WTC11 (cell line): ENCODE results near the gene SLCO2A1. TPM values are rescaled to one million over a fixed set of nuclear protein-coding genes. Genes with fewer than 3 reads are reported as not detected.

Source experiments
- ATAC-seq: fragments of 200-7000 bp; cut with Tn5 transposase; 2 replicates; pipeline ENCODE4 v1.10.0; 2021; ENCODE audit warnings: mild to moderate bottlenecking, moderate library complexity
- CTCF ChIA-PET: fragments of 300-600 bp; sonication (Branson Sonifier 250); formaldehyde crosslinking; loops from one replicate; lab custom pipeline; 2021; ENCODE audit warnings: antibody characterized with exemption; lab: Charles Lee
- POLR2A ChIA-PET: fragments of 350-600 bp; sonication (Branson Sonifier 250); formaldehyde crosslinking; loops from one replicate; lab custom pipeline; 2021; ENCODE audit warnings: antibody characterized with exemption; lab: Charles Lee
- DNase-seq: peaks from one replicate; pipeline ENCODE4 v3.0.0; 2021; ENCODE audit warnings: low spot score
- H3K27ac Mint-ChIP-seq: 2 replicates; pipeline ENCODE4 v1.8.0; 2021; ENCODE audit warnings: mixed read lengths
- H3K27me3 Mint-ChIP-seq: 2 replicates; pipeline ENCODE4 v1.8.0; 2021; ENCODE audit warnings: low read depth, mild to moderate bottlenecking, moderate library complexity, mixed read lengths
- H3K36me3 Mint-ChIP-seq: 2 replicates; pipeline ENCODE4 v1.8.0; 2021; ENCODE audit warnings: mixed read lengths
- H3K4me1 Mint-ChIP-seq: 2 replicates; pipeline ENCODE4 v1.8.0; 2022; ENCODE audit warnings: mixed read lengths
- H3K4me3 Mint-ChIP-seq: 2 replicates; pipeline ENCODE4 v1.8.0; 2021; ENCODE audit warnings: mild to moderate bottlenecking, moderate library complexity, mixed read lengths
- H3K9me3 Mint-ChIP-seq: 2 replicates; pipeline ENCODE4 v1.8.0; 2021; ENCODE audit warnings: mixed read lengths
- ARID4B ChIP-seq: sonication (generic); formaldehyde crosslinking; IDR thresholded peaks from 2 replicates; pipeline ENCODE4 v1.8.0; 2023; ENCODE audit warnings: missing genetic modification reagents, mild to moderate bottlenecking, borderline replicate concordance
- ATF6 ChIP-seq: sonication (generic); formaldehyde crosslinking; IDR thresholded peaks from 2 replicates; pipeline ENCODE4 v1.8.1; 2023; ENCODE audit warnings: mild to moderate bottlenecking, missing genetic modification reagents
- CDX4 ChIP-seq: fragments of 250-450 bp; sonication (Bioruptor Pico); IDR thresholded peaks from 2 replicates; pipeline ENCODE4 v1.9.0; 2021; ENCODE audit warnings: moderate library complexity, mild to moderate bottlenecking, inconsistent platforms, borderline replicate concordance
- CREB1 ChIP-seq: sonication (generic); formaldehyde crosslinking; IDR thresholded peaks from 2 replicates; pipeline ENCODE4 v1.8.0; 2023; ENCODE audit warnings: mild to moderate bottlenecking, missing genetic modification reagents
- E2F5 ChIP-seq: sonication (generic); formaldehyde crosslinking; IDR thresholded peaks from 2 replicates; pipeline ENCODE4 v1.8.1; 2022; ENCODE audit warnings: mild to moderate bottlenecking, moderate library complexity, missing genetic modification reagents
- FOXJ3 ChIP-seq: sonication (generic); formaldehyde crosslinking; IDR thresholded peaks from 2 replicates; pipeline ENCODE4 v1.9.0; 2021; ENCODE audit warnings: missing genetic modification reagents, mild to moderate bottlenecking, borderline replicate concordance
- FOXK1 ChIP-seq: sonication (generic); formaldehyde crosslinking; IDR thresholded peaks from 2 replicates; pipeline ENCODE4 v1.8.0; 2022; ENCODE audit warnings: mild to moderate bottlenecking, moderate library complexity, missing genetic modification reagents
- GABPB1 ChIP-seq: sonication (generic); formaldehyde crosslinking; IDR thresholded peaks from 2 replicates; pipeline ENCODE4 v1.8.1; 2023; ENCODE audit warnings: mild to moderate bottlenecking, missing genetic modification reagents
- HMGA2 ChIP-seq: fragments of 250-450 bp; sonication (Bioruptor Pico); IDR thresholded peaks from 2 replicates; pipeline ENCODE4 v1.4.0; 2021; ENCODE audit warnings: mild to moderate bottlenecking, moderate library complexity
- HMGXB4 ChIP-seq: sonication (generic); formaldehyde crosslinking; IDR thresholded peaks from 2 replicates; pipeline ENCODE4 v1.8.1; 2023; ENCODE audit warnings: mild to moderate bottlenecking, moderate library complexity, missing genetic modification reagents
- JAZF1 ChIP-seq: fragments of 250-450 bp; sonication (Bioruptor Pico); IDR thresholded peaks from 2 replicates; pipeline ENCODE4 v1.9.0; 2021; ENCODE audit warnings: moderate library complexity, mild to moderate bottlenecking, inconsistent platforms
- MXD4 ChIP-seq: fragments of 250-450 bp; sonication (Bioruptor Pico); IDR thresholded peaks from 2 replicates; pipeline ENCODE4 v1.8.0; 2021; ENCODE audit warnings: mild to moderate bottlenecking, moderate library complexity, borderline replicate concordance
- NR2C2 ChIP-seq: sonication (generic); formaldehyde crosslinking; IDR thresholded peaks from 2 replicates; pipeline ENCODE4 v1.8.0; 2022; ENCODE audit warnings: mild to moderate bottlenecking, missing genetic modification reagents
- RELA ChIP-seq: sonication (generic); formaldehyde crosslinking; IDR thresholded peaks from 2 replicates; pipeline ENCODE4 v1.8.1; 2022; ENCODE audit warnings: missing genetic modification reagents, mild to moderate bottlenecking, borderline replicate concordance
- SMAD3 ChIP-seq: sonication (generic); formaldehyde crosslinking; IDR thresholded peaks from 2 replicates; pipeline ENCODE4 v1.8.0; 2022; ENCODE audit warnings: missing genetic modification reagents, mild to moderate bottlenecking, borderline replicate concordance
- SMAD4 ChIP-seq: sonication (generic); formaldehyde crosslinking; IDR thresholded peaks from 2 replicates; pipeline ENCODE4 v1.8.0; 2022; ENCODE audit warnings: mild to moderate bottlenecking, missing genetic modification reagents
- TEAD1 ChIP-seq: sonication (generic); formaldehyde crosslinking; IDR thresholded peaks from 2 replicates; pipeline ENCODE4 v1.8.0; 2022; ENCODE audit warnings: mild to moderate bottlenecking, missing genetic modification reagents
- ZBTB21 ChIP-seq: sonication (generic); formaldehyde crosslinking; IDR thresholded peaks from 2 replicates; pipeline ENCODE4 v1.8.1; 2023; ENCODE audit warnings: mild to moderate bottlenecking, missing genetic modification reagents, borderline replicate concordance
- ZNF219 ChIP-seq: sonication (generic); formaldehyde crosslinking; IDR thresholded peaks from 2 replicates; pipeline ENCODE4 v1.8.0; 2023; ENCODE audit warnings: missing genetic modification reagents, mild to moderate bottlenecking, borderline replicate concordance
- ZNF232 ChIP-seq: sonication (generic); formaldehyde crosslinking; IDR thresholded peaks from 2 replicates; pipeline ENCODE4 v1.8.0; 2022; ENCODE audit warnings: mild to moderate bottlenecking, missing genetic modification reagents
- ZNF263 ChIP-seq: sonication (generic); formaldehyde crosslinking; IDR thresholded peaks from 2 replicates; pipeline ENCODE4 v1.8.1; 2022; ENCODE audit warnings: low read depth, mild to moderate bottlenecking, moderate library complexity, missing genetic modification reagents
- ZNF416 ChIP-seq: fragments of 250-450 bp; sonication (Bioruptor Pico); IDR thresholded peaks from 2 replicates; pipeline ENCODE4 v1.9.0; 2021; ENCODE audit warnings: mild to moderate bottlenecking, inconsistent platforms
- ZNF423 ChIP-seq: fragments of 250-450 bp; sonication (Bioruptor Pico); IDR thresholded peaks from 2 replicates; pipeline ENCODE4 v2.1.2; 2022; ENCODE audit warnings: mild to moderate bottlenecking, moderate library complexity
- ZNF512 ChIP-seq: sonication (generic); formaldehyde crosslinking; IDR thresholded peaks from 2 replicates; pipeline ENCODE4 v1.8.1; 2022; ENCODE audit warnings: missing genetic modification reagents, borderline replicate concordance
- ZNF671 ChIP-seq: fragments of 250-450 bp; sonication (Bioruptor Pico); IDR thresholded peaks from 2 replicates; pipeline ENCODE4 v1.8.0; 2021; ENCODE audit warnings: mild to moderate bottlenecking
- total RNA-seq: library from RNA; stranded (reverse); gene quantifications from 3 replicates; pipeline ENCODE4 v1.2.3, GENCODE V29; 2021

Gene SLCO2A1
- total RNA-seq, 1 experiment from 2014 or later: 3.3 TPM

- DNase-seq (no peak), ATAC-seq (no peak)
- peaks cover 24% of the 10 kb centered on the region for H3K9me3 Mint-ChIP-seq
- CTCF ChIA-PET: no interaction called here
- no peak overlapping the region for H3K27ac Mint-ChIP-seq
- no peaks in the 10 kb centered on the region; the same call in 1 of the 2 replicates for H3K27me3 Mint-ChIP-seq
- H3K36me3 Mint-ChIP-seq: peaks cover 13% of the 10 kb centered on the region
- TF ChIP-seq ZNF423 (no peak), HMGA2 (no peak), ARID4B (CRISPR knock-in tag) (no peak), JAZF1 (CRISPR knock-in tag) (no peak), ZNF263 (CRISPR knock-in tag) (no peak), ZNF671 (CRISPR knock-in tag) (no peak), ZNF512 (no peak), MXD4 (no peak), CREB1 (no peak), ZNF232 (CRISPR knock-in tag) (no peak), GABPB1 (CRISPR knock-in tag) (no peak), SMAD4 (no peak), FOXJ3 (CRISPR knock-in tag) (no peak), NR2C2 (CRISPR knock-in tag) (no peak), ZNF416 (CRISPR knock-in tag) (no peak), ZNF219 (no peak), CDX4 (CRISPR knock-in tag) (no peak), RELA (CRISPR knock-in tag) (no peak), E2F5 (CRISPR knock-in tag) (no peak)
- POLR2A ChIA-PET: no interaction called here
- no peaks in the 10 kb centered on the region for H3K4me1 Mint-ChIP-seq
- H3K4me3 Mint-ChIP-seq: no peak overlapping the region
Observed at GRCh38 chr3:134076851-134077250, 47.1 kb upstream of the SLCO2A1 start.

- H3K4me3 Mint-ChIP-seq: no peak overlapping the region
- H3K9me3 Mint-ChIP-seq: peaks cover 14% of the 10 kb centered on the region
- ChIA-PET POLR2A (no interaction called here), CTCF (no interaction called here)
- no peaks in the 10 kb centered on the region for H3K4me1 Mint-ChIP-seq
- H3K36me3 Mint-ChIP-seq: peaks cover 6% of the 10 kb centered on the region
- no peaks in the 10 kb centered on the region for H3K27me3 Mint-ChIP-seq
- DNase-seq (no peak), ATAC-seq (no peak)
- H3K27ac Mint-ChIP-seq: no peak overlapping the region
- TF ChIP-seq CDX4 (CRISPR knock-in tag): no peak
- no peak for TF ChIP-seq ATF6 (CRISPR knock-in tag)
- TF ChIP-seq FOXK1 (CRISPR knock-in tag): no peak
- no peak for TF ChIP-seq HMGXB4 (CRISPR knock-in tag)
- no peak for TF ChIP-seq TEAD1 (CRISPR knock-in tag)
- no peak for TF ChIP-seq ZNF416 (CRISPR knock-in tag)
- TF ChIP-seq ZBTB21: no peak
- no peak for TF ChIP-seq SMAD3 (CRISPR knock-in tag)
Observed at GRCh38 chr3:134075846-134076245, 46.1 kb upstream of the SLCO2A1 start.
